CD4-positive, alpha-beta memory T cell (primary cell): ENCODE data around the gene FAM149A. TPM values are rescaled to one million over a fixed set of nuclear protein-coding genes. Genes with fewer than 3 reads are reported as not detected.

Experiments used
- CTCF ChIA-PET: fragments of 350-600 bp; sonication (Branson Sonifier 250); formaldehyde crosslinking; loops from one replicate; lab custom pipeline; 2021; ENCODE audit warnings: inconsistent platforms; ENCODE audit not compliant: partially characterized antibody; lab: Charles Lee
- POLR2A ChIA-PET: fragments of 350-600 bp; sonication (Branson Sonifier 250); formaldehyde crosslinking; loops from one replicate; lab custom pipeline; 2021; ENCODE audit not compliant: partially characterized antibody; lab: Charles Lee
- DNase-seq, 5 donors: peaks; one replicate each; pipeline versions ENCODE4 v3.0.0 to v3.0.0-alpha.2; 2020 to 2022; ENCODE audit warnings: mixed read lengths in 1 of 5
- H3K27ac ChIP-seq: one replicate; pipeline ENCODE4 v1.7.0; 2013; ENCODE audit warnings: low read depth, low read length
- H3K27me3 ChIP-seq: 2 replicates; pipeline ENCODE4 v1.7.0; 2013; ENCODE audit warnings: mild to moderate bottlenecking, low read length, moderate library complexity; ENCODE audit not compliant: insufficient read depth
- H3K36me3 ChIP-seq: 2 replicates; pipeline ENCODE4 v1.7.0; 2013; ENCODE audit warnings: mild to moderate bottlenecking, low read length, moderate library complexity; ENCODE audit not compliant: insufficient read depth
- H3K4me1 ChIP-seq: 2 replicates; pipeline ENCODE4 v1.7.0; 2013; ENCODE audit warnings: mild to moderate bottlenecking, low read length, moderate library complexity; ENCODE audit not compliant: insufficient read depth
- H3K4me3 ChIP-seq, 2 donors: one replicate each; pipeline ENCODE4 v1.7.0; 2013; ENCODE audit warnings: low read length in 2 of 2, mild to moderate bottlenecking in 1 of 2
- H3K9me3 ChIP-seq, 2 donors: one replicate each; pipeline ENCODE4 v1.7.0; 2013; ENCODE audit warnings: low read length in 2 of 2, control low read depth in 1 of 2; ENCODE audit not compliant: control insufficient read depth in 1 of 2
- H3K27ac Mint-ChIP-seq, 7 donors: one replicate each; pipeline ENCODE4 v1.8.0; 2020 to 2021; ENCODE audit warnings: mixed read lengths in 7 of 7, mild to moderate bottlenecking in 6 of 7, inconsistent platforms in 3 of 7, moderate library complexity in 3 of 7
- H3K27me3 Mint-ChIP-seq, 2 donors: one replicate each; pipeline ENCODE4 v1.8.0; 2020 to 2021; ENCODE audit warnings: mixed read lengths in 2 of 2
- H3K36me3 Mint-ChIP-seq, 2 donors: one replicate each; pipeline ENCODE4 v1.8.0; 2020 to 2021; ENCODE audit warnings: mixed read lengths in 2 of 2, inconsistent platforms in 1 of 2, mild to moderate bottlenecking in 1 of 2
- H3K4me1 Mint-ChIP-seq, 4 donors: one replicate each; pipeline ENCODE4 v1.8.0; 2020 to 2021; ENCODE audit warnings: mixed read lengths in 4 of 4, mild to moderate bottlenecking in 1 of 4
- H3K4me3 Mint-ChIP-seq, 8 donors: one replicate each; pipeline ENCODE4 v1.8.0; 2020 to 2021; ENCODE audit warnings: mixed read lengths in 8 of 8, mild to moderate bottlenecking in 7 of 8, moderate library complexity in 6 of 8, inconsistent platforms in 3 of 8
- H3K9me3 Mint-ChIP-seq, 8 donors: one replicate each; pipeline ENCODE4 v1.8.0; 2020 to 2021; ENCODE audit warnings: mixed read lengths in 8 of 8, mild to moderate bottlenecking in 5 of 8, inconsistent platforms in 3 of 8, moderate library complexity in 1 of 8
- intact Hi-C: fragments of 100-400 bp; cut with micrococcal nuclease; formaldehyde crosslinking; loops from one replicate; pipeline ENCODE4 v1.15.1; 2023
- polyA plus RNA-seq, 2 donors: library from polyadenylated mRNA; unstranded; fragments of 300-500 nt; fragmentation: Illumina TruSeq; gene quantifications; one replicate each; pipeline ENCODE4 v1.2.3, GENCODE V29; 2021
- total RNA-seq, 2 experiments: library from RNA; stranded (reverse); gene quantifications; one replicate each; pipeline ENCODE4 v1.2.3, GENCODE V29; 2021

Gene FAM149A
- total and polyA plus RNA-seq, 4 experiments from 2014 or later: 0.58 to 0.76 TPM; not detected in 2

DNA sequence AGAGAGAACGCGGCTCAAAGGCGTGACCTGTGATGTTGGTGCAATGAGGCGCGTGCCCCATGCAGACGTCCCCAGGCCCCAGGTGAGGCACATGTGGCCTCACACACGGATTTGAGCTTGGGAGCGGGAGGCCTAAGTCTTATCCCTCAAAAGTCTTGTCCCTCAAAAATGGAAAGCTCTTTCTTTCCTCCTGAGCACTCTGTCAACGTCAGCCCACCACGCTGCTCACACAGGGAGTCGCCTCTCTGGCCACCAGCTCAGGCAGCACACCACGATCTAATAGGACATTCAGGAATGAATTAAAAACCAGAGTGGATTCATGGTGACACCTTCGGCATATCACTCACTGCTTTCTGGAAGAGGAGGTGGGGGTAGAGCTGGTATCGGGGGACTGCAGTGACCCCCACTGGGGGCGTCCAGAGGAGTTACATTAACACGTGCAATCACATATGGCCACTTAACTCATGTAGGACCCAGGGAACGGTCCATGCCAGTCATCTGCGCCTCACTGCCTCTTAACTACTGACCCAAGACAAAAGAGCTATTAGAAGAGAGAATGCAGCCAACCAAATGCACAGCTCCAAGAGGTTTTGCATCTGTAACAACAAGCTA is 64.9 kb downstream of the FAM149A start:
- no peaks in the 10 kb centered on the region for H3K9me3 Mint-ChIP-seq
- H3K27ac Mint-ChIP-seq: no peak overlapping the region
- DNase-seq: no peak
- no peaks in the 10 kb centered on the region for H3K27me3 ChIP-seq
- no peak overlapping the region for H3K27ac ChIP-seq
- no peak overlapping the region for H3K4me3 ChIP-seq
- no peaks in the 10 kb centered on the region for H3K36me3 Mint-ChIP-seq
- ChIA-PET POLR2A (no interaction called here), CTCF (interaction anchor here (0.8 kb wide), 1 partner anchor 9 kb away, joined by 4 read pairs; no protein-coding TSS in a partner anchor)
- no peaks in the 10 kb centered on the region for H3K36me3 ChIP-seq
- peaks cover 7 to 8% of the 10 kb centered on the region in 2 donors for H3K27me3 Mint-ChIP-seq
- H3K9me3 ChIP-seq: no peaks in the 10 kb centered on the region
- intact Hi-C loops: no loop called here
- H3K4me3 Mint-ChIP-seq: no peak overlapping the region
- no peaks in the 10 kb centered on the region for H3K4me1 Mint-ChIP-seq
- no peaks in the 10 kb centered on the region for H3K4me1 ChIP-seq

DNA sequence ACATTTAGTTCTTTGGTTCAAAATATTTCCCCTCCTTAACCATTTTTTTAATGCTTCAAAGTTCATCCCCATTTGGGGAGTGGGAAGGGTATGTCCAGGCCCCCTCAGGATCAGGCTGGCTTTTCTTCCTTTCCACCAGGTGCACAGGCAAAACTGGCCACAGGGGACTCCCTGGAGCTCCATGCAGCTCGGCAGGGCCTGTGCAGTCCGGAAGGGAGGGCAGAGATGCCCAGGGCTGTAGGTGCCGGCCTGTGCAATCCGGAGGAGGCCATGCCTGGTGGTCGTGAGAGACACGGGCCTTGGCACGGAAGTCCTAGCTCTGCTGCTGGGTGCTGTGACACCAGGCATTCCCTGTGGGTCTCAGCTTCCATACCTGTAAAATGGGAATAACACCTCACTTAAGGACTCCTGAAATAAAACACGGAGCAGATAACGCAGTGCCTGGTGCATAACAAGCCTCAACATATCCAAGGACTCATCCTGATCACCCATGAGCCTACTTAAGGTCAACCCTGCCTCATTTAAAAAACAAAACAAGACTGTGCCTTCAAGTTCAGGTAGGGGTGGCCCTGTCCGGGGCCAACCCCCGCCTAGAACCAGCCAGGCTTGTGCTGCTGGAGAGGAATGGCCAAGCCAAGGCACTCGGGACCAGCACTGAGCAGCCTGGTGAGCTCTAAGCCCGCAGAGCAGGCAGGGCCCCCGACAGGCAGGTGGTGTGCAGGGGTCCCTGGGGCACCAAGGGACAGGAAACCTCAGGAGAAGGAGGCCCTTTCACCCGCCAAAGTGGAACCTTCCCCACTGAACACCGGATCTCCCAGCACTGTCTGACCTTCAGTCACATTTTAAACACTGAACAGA is 65.7 kb downstream of the FAM149A start:
- H3K4me3 Mint-ChIP-seq: no peak overlapping the region
- H3K4me1 Mint-ChIP-seq: no peaks in the 10 kb centered on the region
- Histone ChIP-seq H3K27me3 (no peaks in the 10 kb centered on the region), H3K4me1 (no peaks in the 10 kb centered on the region), H3K4me3 (no peak overlapping the region), H3K27ac (no peak overlapping the region), H3K36me3 (no peaks in the 10 kb centered on the region), H3K9me3 (no peaks in the 10 kb centered on the region)
- ChIA-PET POLR2A (no interaction called here), CTCF (interaction anchor here (0.8 to 1.3 kb wide), 2 partner anchors 8 kb away, joined by 4 read pairs; no protein-coding TSS in a partner anchor)
- H3K36me3 Mint-ChIP-seq: no peaks in the 10 kb centered on the region
- intact Hi-C loops: no loop called here
- peaks cover 3 to 8% of the 10 kb centered on the region in 2 donors for H3K27me3 Mint-ChIP-seq
- H3K27ac Mint-ChIP-seq: no peak overlapping the region
- no peaks in the 10 kb centered on the region for H3K9me3 Mint-ChIP-seq
- DNase-seq: no peak

DNA sequence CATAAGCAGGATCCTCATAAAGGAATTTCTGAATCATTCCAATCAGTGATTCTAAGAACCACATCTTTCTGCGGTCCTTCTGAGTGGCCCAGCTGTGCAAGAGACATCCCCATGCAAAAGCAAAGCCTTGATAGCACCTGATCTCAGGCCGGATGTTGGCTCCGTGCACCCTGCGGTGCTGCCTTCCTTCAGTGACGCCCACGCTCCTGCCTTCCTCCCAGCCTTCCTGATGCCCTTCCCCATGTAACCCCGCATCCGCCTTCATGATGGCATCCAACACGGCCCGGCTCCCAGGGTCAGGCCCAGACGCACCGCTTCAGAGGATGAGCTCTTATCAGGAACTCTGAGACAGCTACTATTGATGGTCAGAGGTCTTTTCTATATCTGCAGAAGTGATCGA is 66.5 kb downstream of the FAM149A start:
- H3K9me3 ChIP-seq: no peaks in the 10 kb centered on the region
- CTCF ChIA-PET: interaction anchor here (1.3 kb wide), 1 partner anchor 9 kb away, joined by 4 read pairs; no protein-coding TSS in a partner anchor
- Mint-ChIP-seq H3K27ac (peak overlapping the region in 2 of 7 donors; percentile 41 to 67), H3K9me3 (no peaks in the 10 kb centered on the region), H3K4me1 (no peaks in the 10 kb centered on the region), H3K36me3 (no peaks in the 10 kb centered on the region), H3K4me3 (no peak overlapping the region), H3K27me3 (peaks cover 3 to 8% of the 10 kb centered on the region in 2 donors)
- H3K27ac ChIP-seq: no peak overlapping the region
- POLR2A ChIA-PET: no interaction called here
- DNase-seq: no peak
- no peaks in the 10 kb centered on the region for H3K36me3 ChIP-seq
- no peak overlapping the region for H3K4me3 ChIP-seq
- H3K27me3 ChIP-seq: no peaks in the 10 kb centered on the region
- H3K4me1 ChIP-seq: no peaks in the 10 kb centered on the region
- intact Hi-C loops: no loop called here

DNA sequence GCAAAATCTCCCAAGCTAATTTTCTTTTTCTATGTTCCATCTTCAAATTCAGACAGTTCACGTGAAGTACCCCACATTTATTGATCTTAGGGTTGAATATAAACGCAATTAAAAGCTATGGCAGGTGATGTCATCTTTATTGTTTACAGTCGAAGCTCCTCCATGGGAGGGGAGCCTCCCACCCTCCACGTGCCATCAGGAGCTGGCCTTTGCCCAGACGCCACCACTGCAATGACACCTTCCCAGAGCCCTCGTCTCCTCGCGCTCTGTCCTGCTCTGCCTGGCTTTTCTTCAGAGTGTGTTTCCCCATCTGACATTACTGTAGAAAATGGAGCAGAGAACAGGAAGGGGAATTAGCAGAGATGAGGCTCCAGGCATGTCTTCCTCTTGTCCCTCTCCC is 68.0 kb downstream of the FAM149A start:
- intact Hi-C loops: no loop called here
- Mint-ChIP-seq H3K4me3 (no peak overlapping the region), H3K4me1 (no peaks in the 10 kb centered on the region), H3K36me3 (no peaks in the 10 kb centered on the region), H3K9me3 (peaks cover 0 to 3% (median 0%) of the 10 kb centered on the region in 8 donors), H3K27me3 (peaks cover 3 to 8% of the 10 kb centered on the region in 2 donors), H3K27ac (peak overlapping the region in 1 of 7 donors; percentile 55)
- ChIA-PET POLR2A (no interaction called here), CTCF (no interaction called here)
- Histone ChIP-seq H3K36me3 (no peaks in the 10 kb centered on the region), H3K4me1 (no peaks in the 10 kb centered on the region), H3K9me3 (no peaks in the 10 kb centered on the region), H3K27ac (no peak overlapping the region), H3K27me3 (no peaks in the 10 kb centered on the region), H3K4me3 (no peak overlapping the region)
- no peak for DNase-seq

DNA sequence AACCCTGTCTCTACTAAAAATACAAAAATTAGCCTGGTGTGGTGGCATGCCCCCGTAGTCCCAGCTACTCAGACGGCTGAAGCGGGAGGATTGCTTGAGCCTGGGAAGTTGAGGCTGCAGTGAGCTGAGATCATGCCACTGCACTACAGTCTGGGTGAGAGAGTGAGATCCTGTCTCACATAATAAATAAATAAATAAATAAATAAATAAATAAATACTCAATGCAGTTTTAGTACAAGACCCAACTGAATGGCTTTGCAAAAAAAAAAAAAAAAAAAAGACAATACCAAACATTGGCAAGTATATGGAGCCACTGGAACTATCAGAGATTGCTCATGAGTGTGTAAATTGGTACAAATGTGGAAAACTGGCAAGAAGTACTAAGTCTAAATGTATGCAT is 83.6 kb downstream of the FAM149A start:
- DNase-seq: no peak
- no peaks in the 10 kb centered on the region for H3K9me3 ChIP-seq
- Mint-ChIP-seq H3K36me3 (peaks cover 0 to 16% of the 10 kb centered on the region in 2 donors), H3K4me1 (peaks cover 18 to 49% (median 27%) of the 10 kb centered on the region in 4 donors), H3K9me3 (peaks cover 0 to 6% (median 0%) of the 10 kb centered on the region in 8 donors), H3K27me3 (peaks cover 3 to 10% of the 10 kb centered on the region in 2 donors), H3K27ac (no peak overlapping the region), H3K4me3 (no peak overlapping the region)
- H3K27me3 ChIP-seq: no peaks in the 10 kb centered on the region
- intact Hi-C loops: no loop called here
- H3K4me1 ChIP-seq: peaks cover 26% of the 10 kb centered on the region
- H3K36me3 ChIP-seq: no peaks in the 10 kb centered on the region
- no peak overlapping the region for H3K27ac ChIP-seq
- no peak overlapping the region for H3K4me3 ChIP-seq
- ChIA-PET CTCF (no interaction called here), POLR2A (no interaction called here)

DNA sequence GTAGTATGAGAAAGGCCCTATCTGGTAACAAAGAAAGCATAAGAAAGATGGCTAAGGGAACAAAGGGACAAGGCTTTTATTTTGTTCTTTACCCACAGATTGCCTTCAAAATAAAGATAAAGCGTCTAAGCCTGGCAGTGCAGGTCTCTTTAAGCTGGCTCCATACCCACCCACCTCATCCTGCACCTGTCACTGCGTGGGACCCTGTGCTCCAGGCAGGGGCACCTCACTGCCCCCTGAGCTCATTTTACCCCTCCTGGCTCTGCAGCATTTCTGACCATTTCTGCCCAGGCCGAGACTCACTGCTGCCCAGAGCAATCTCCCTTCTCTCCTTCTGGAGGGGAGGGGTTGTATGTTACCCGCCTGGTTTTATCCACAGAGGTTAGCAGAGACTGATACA is 85.2 kb downstream of the FAM149A start:
- DNase-seq: no peak
- POLR2A ChIA-PET: interaction anchor here (1.7 to 5.8 kb wide), 2 partner anchors 14 to 85 kb away, joined by 6 to 131 read pairs; partner anchors contain the start of gene FAM149A
- peaks cover 36% of the 10 kb centered on the region for H3K4me1 ChIP-seq
- peak overlapping the region; percentile 6 for H3K27ac ChIP-seq
- peaks cover 0 to 23% of the 10 kb centered on the region in 2 donors for H3K36me3 Mint-ChIP-seq
- intact Hi-C loops: loop anchor here (5.0 to 10.0 kb wide), 2 partner anchors 42 to 795 kb away; partner anchors contain the start of genes ANKRD37 and LRP2BP
- H3K4me3 Mint-ChIP-seq: peak overlapping the region in 6 of 8 donors; percentile 88 to 96 (median 90)
- H3K9me3 ChIP-seq: no peaks in the 10 kb centered on the region
- no peaks in the 10 kb centered on the region for H3K36me3 ChIP-seq
- peak overlapping the region; percentile 29 to 98 (median 94) for H3K27ac Mint-ChIP-seq
- peaks cover 0 to 5% (median 0%) of the 10 kb centered on the region in 8 donors for H3K9me3 Mint-ChIP-seq
- H3K4me1 Mint-ChIP-seq: peaks cover 22 to 47% (median 30%) of the 10 kb centered on the region in 4 donors
- no peak overlapping the region for H3K4me3 ChIP-seq
- H3K27me3 ChIP-seq: no peaks in the 10 kb centered on the region
- CTCF ChIA-PET: interaction anchor here (0.9 to 4.6 kb wide), 3 partner anchors 14 to 121 kb away, joined by 3 to 45 read pairs (median 6); no protein-coding TSS in a partner anchor
- H3K27me3 Mint-ChIP-seq: peaks cover 2 to 4% of the 10 kb centered on the region in 2 donors
